DMS53 (cell line): Measurements from ENCODE around the gene KCNA1.

ENCODE experiments used
- DNase-seq: peaks from one replicate; lab custom pipeline; 2025; lab: John Stamatoyannopoulos, UW

KCNA1 gene

GRCh38 chr12:4960547-4960946, 50.8 kb downstream of the KCNA1 start:
- DNase-seq, result no peak

- DNase-seq, result no peak
Measured at GRCh38 chr12:4961311-4961710, 51.6 kb downstream of the KCNA1 start.

GRCh38 chr12:4962539-4963486, 53.1 kb downstream of the KCNA1 start:
- DNase-seq, result peak; percentile 61
